A673 (cell line): ENCODE data around the gene MOB3C.

Source experiments
- EZH2 ChIP-seq: fragments of 200-600 bp; sonication (generic); IDR thresholded peaks from 2 replicates; pipeline ENCODE4 v1.6.1; 2017; ENCODE audit warnings: borderline replicate concordance, low read depth, mild to moderate bottlenecking, mixed read lengths, antibody characterized with exemption, low read length; ENCODE audit not compliant: poor library complexity, severe bottlenecking
- TF ChIP-seq, protein P1 (sequence below): fragments of 300-800, 200-600 bp; sonication (generic); conservative IDR thresholded peaks from 2 replicates; pipeline ENCODE4 v1.5.1; 2017; ENCODE audit warnings: low read depth, mild to moderate bottlenecking, antibody characterized with exemption, low read length, moderate library complexity, mixed read lengths

- TF ChIP-seq, protein P1, sequence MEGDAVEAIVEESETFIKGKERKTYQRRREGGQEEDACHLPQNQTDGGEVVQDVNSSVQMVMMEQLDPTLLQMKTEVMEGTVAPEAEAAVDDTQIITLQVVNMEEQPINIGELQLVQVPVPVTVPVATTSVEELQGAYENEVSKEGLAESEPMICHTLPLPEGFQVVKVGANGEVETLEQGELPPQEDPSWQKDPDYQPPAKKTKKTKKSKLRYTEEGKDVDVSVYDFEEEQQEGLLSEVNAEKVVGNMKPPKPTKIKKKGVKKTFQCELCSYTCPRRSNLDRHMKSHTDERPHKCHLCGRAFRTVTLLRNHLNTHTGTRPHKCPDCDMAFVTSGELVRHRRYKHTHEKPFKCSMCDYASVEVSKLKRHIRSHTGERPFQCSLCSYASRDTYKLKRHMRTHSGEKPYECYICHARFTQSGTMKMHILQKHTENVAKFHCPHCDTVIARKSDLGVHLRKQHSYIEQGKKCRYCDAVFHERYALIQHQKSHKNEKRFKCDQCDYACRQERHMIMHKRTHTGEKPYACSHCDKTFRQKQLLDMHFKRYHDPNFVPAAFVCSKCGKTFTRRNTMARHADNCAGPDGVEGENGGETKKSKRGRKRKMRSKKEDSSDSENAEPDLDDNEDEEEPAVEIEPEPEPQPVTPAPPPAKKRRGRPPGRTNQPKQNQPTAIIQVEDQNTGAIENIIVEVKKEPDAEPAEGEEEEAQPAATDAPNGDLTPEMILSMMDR: no peak
- TF ChIP-seq EZH2: no peak
Observed at GRCh38 chr1:46615088-46615487, 1.5 kb downstream of the MOB3C start.
